Bone marrow (tissue), 2 donors: ENCODE data around the gene HSPA12A.

Experiments used
- DNase-seq, 2 donors: peaks; one replicate each; lab custom pipeline; 2025; lab: John Stamatoyannopoulos, UW

Gene HSPA12A

GRCh38 chr10:116627386-116627933 lies 114.9 kb downstream of the HSPA12A start:
- DNase-seq = no peak

GRCh38 chr10:116626815-116627214 lies 115.6 kb downstream of the HSPA12A start:
- DNase-seq = no peak

GRCh38 chr10:116625845-116626244 lies 116.5 kb downstream of the HSPA12A start:
- DNase-seq = no peak

GRCh38 chr10:116621934-116622655 lies 120.3 kb downstream of the HSPA12A start:
- DNase-seq = no peak

- no peak for DNase-seq
Measured at GRCh38 chr10:116621476-116621875, 120.9 kb downstream of the HSPA12A start.
